CD14-positive monocyte (primary cell): Measurements from ENCODE around the gene SNX21. TPM values are rescaled to one million over a fixed set of nuclear protein-coding genes. Genes with fewer than 3 reads are reported as not detected.

Source experiments
- DNase-seq, 3 donors: peaks; one replicate each; pipeline ENCODE4 v3.0.0-alpha.2; 2011 to 2022
- H2AFZ ChIP-seq: 2 replicates; pipeline ENCODE4 v1.6.0; 2012; ENCODE audit warnings: mild to moderate bottlenecking, low read depth, low read length, inconsistent platforms; ENCODE audit not compliant: insufficient read depth, poor library complexity, severe bottlenecking
- H3K27ac ChIP-seq, 2 donors: 1 replicate in 1 of 2; 2 replicates in 1 of 2; pipeline ENCODE4 v1.5.1; 2012 to 2013; ENCODE audit warnings: low read length in 2 of 2, control low read depth in 1 of 2, inconsistent platforms in 1 of 2, low read depth in 1 of 2, mild to moderate bottlenecking in 1 of 2
- H3K27me3 ChIP-seq, 2 donors: one replicate each; pipeline versions ENCODE4 v1.6.0 to v1.6.1; 2011 to 2013; ENCODE audit warnings: low read length in 2 of 2; ENCODE audit not compliant: control insufficient read depth in 2 of 2, insufficient read depth in 2 of 2
- H3K36me3 ChIP-seq, 2 donors: replicated peaks in 1 of 2; 1 replicate in 1 of 2; 2 replicates in 1 of 2; pipeline versions ENCODE4 v1.5.1 to v1.6.1; 2012 to 2013; ENCODE audit warnings: low read length in 2 of 2, control low read depth in 1 of 2, inconsistent platforms in 1 of 2, mild to moderate bottlenecking in 1 of 2; ENCODE audit not compliant: insufficient read depth in 2 of 2, control insufficient read depth in 1 of 2
- H3K4me1 ChIP-seq, 2 donors: 1 replicate in 1 of 2; 2 replicates in 1 of 2; pipeline versions ENCODE4 v1.5.1 to v1.6.1; 2012 to 2013; ENCODE audit warnings: low read length in 2 of 2, control low read depth in 1 of 2, inconsistent platforms in 1 of 2, mild to moderate bottlenecking in 1 of 2, moderate library complexity in 1 of 2; ENCODE audit not compliant: insufficient read depth in 2 of 2, control insufficient read depth in 1 of 2
- H3K4me2 ChIP-seq: replicated peaks from 2 replicates; pipeline ENCODE3; 2012; ENCODE audit warnings: low read length, moderate library complexity, mild to moderate bottlenecking; ENCODE audit not compliant: poor library complexity, severe bottlenecking; ENCODE audit errors: extremely low read depth
- H3K4me3 ChIP-seq, 3 experiments: fragments of 200-600 bp in 1 of 3; sonication (generic) in 1 of 3; replicated peaks in 1 of 3; 1 replicate in 2 of 3; 2 replicates in 1 of 3; pipeline ENCODE4 v1.5.1; 2011 to 2013; ENCODE audit warnings: low read length in 3 of 3, mild to moderate bottlenecking in 3 of 3, control low read depth in 2 of 3, low read depth in 2 of 3, inconsistent platforms in 1 of 3, moderate library complexity in 1 of 3
- H3K79me2 ChIP-seq: 2 replicates; pipeline ENCODE4 v1.6.0; 2012; ENCODE audit warnings: mild to moderate bottlenecking, control low read depth, inconsistent platforms, low read length, moderate library complexity; ENCODE audit not compliant: insufficient read depth
- H3K9ac ChIP-seq: 2 replicates; pipeline ENCODE4 v1.6.0; 2017; ENCODE audit warnings: low read length, mild to moderate bottlenecking; ENCODE audit not compliant: insufficient read depth, poor library complexity, severe bottlenecking
- H3K9me3 ChIP-seq, 2 donors: replicated peaks in 1 of 2; 1 replicate in 1 of 2; 2 replicates in 1 of 2; pipeline versions ENCODE4 v1.5.1 to v1.6.1; 2012 to 2013; ENCODE audit warnings: low read length in 2 of 2, control low read depth in 1 of 2; ENCODE audit not compliant: control insufficient read depth in 1 of 2, insufficient read depth in 1 of 2
- H4K20me1 ChIP-seq: 2 replicates; pipeline ENCODE4 v1.6.0; 2012; ENCODE audit warnings: mild to moderate bottlenecking, low read length, control low read depth, moderate library complexity; ENCODE audit not compliant: insufficient read depth
- H3K27ac Mint-ChIP-seq, 7 donors: one replicate each; pipeline ENCODE4 v1.8.0; 2020; ENCODE audit warnings: mild to moderate bottlenecking in 7 of 7, mixed read lengths in 7 of 7, moderate library complexity in 6 of 7, inconsistent platforms in 2 of 7
- H3K27me3 Mint-ChIP-seq, 3 donors: one replicate each; pipeline ENCODE4 v1.8.0; 2021 to 2022; ENCODE audit warnings: low read depth in 3 of 3, mild to moderate bottlenecking in 3 of 3, mixed read lengths in 3 of 3, moderate library complexity in 3 of 3, inconsistent platforms in 1 of 3
- H3K36me3 Mint-ChIP-seq, 2 donors: one replicate each; pipeline ENCODE4 v1.8.0; 2020; ENCODE audit warnings: mixed read lengths in 2 of 2, inconsistent platforms in 1 of 2, mild to moderate bottlenecking in 1 of 2
- H3K4me1 Mint-ChIP-seq: one replicate; pipeline ENCODE4 v1.8.0; 2020; ENCODE audit warnings: mild to moderate bottlenecking, mixed read lengths
- H3K4me3 Mint-ChIP-seq, 2 donors: one replicate each; pipeline ENCODE4 v1.8.0; 2020; ENCODE audit warnings: mild to moderate bottlenecking in 2 of 2, mixed read lengths in 2 of 2, moderate library complexity in 1 of 2
- H3K9me3 Mint-ChIP-seq, 7 donors: one replicate each; pipeline ENCODE4 v1.8.0; 2020 to 2022; ENCODE audit warnings: mixed read lengths in 7 of 7, mild to moderate bottlenecking in 6 of 7, moderate library complexity in 6 of 7, inconsistent platforms in 2 of 7
- CTCF ChIP-seq: fragments of 200-600 bp; IDR thresholded peaks from one replicate; pipeline ENCODE4 v1.8.0; 2022; ENCODE audit warnings: antibody characterized with exemption, mild to moderate bottlenecking
- WGBS: methylation state at CpG from one replicate; pipeline ENCODE4 v1.1.5; 2013; ENCODE audit warnings: missing lambda C conversion rate; ENCODE audit not compliant: insufficient coverage; 5-methylcytosine and 5-hydroxymethylcytosine counted together
- intact Hi-C, 2 donors: fragments of 100-400 bp; cut with micrococcal nuclease; formaldehyde crosslinking; loops; one replicate each; pipeline versions ENCODE4 v1.15.0 to v1.15.1; 2023
- polyA plus RNA-seq, 3 donors: library from polyadenylated mRNA; depleted of rRNA in 1 of 3; unstranded in 2 of 3; stranded (reverse) in 1 of 3; fragments of 300-500 nt in 2 of 3; fragments of >200 nt in 1 of 3; fragmentation: Illumina TruSeq in 2 of 3; gene quantifications; 1 replicate in 2 of 3; 2 replicates in 1 of 3; pipeline ENCODE4 v1.2.3, GENCODE V29; 2012 to 2021

Gene SNX21
- polyA plus RNA-seq, 3 donors = 11.2 to 16.9 (median 12.7) TPM

GRCh38 chr20:45822857-45823256 is 10.7 kb upstream of the SNX21 start:
- Histone ChIP-seq H3K27ac (no peak overlapping the region), H3K4me1 (peaks cover 17 to 31% of the 10 kb centered on the region in 2 donors), H3K36me3 (no peaks in the 10 kb centered on the region), H2AFZ (peak overlapping the region; percentile 40), H3K79me2 (no peaks in the 10 kb centered on the region), H3K4me3 (no peak overlapping the region), H4K20me1 (no peaks in the 10 kb centered on the region), H3K27me3 (peaks cover 10 to 30% of the 10 kb centered on the region in 2 donors), H3K4me2 (peak overlapping the region; percentile 0), H3K9ac (no peak overlapping the region), H3K9me3 (no peaks in the 10 kb centered on the region)
- Mint-ChIP-seq H3K27me3 (peaks cover 39 to 43% (median 40%) of the 10 kb centered on the region in 3 donors), H3K36me3 (peaks cover 0 to 11% of the 10 kb centered on the region in 2 donors), H3K9me3 (peaks cover 0 to 15% (median 5%) of the 10 kb centered on the region in 7 donors), H3K4me3 (peak overlapping the region in 1 of 2 donors; percentile 91), H3K27ac (no peak overlapping the region), H3K4me1 (peaks cover 36% of the 10 kb centered on the region)
- TF ChIP-seq CTCF = no peak
- intact Hi-C loops = no loop called here
- no peak for DNase-seq
- 17% methylated on average over 23 of the region's 24 CpGs for WGBS

- Histone ChIP-seq H3K79me2 (no peaks in the 10 kb centered on the region), H3K36me3 (no peaks in the 10 kb centered on the region), H3K27me3 (peaks cover 10 to 30% of the 10 kb centered on the region in 2 donors), H3K9me3 (no peaks in the 10 kb centered on the region), H3K9ac (peak overlapping the region; percentile 27), H3K4me1 (peaks cover 17 to 31% of the 10 kb centered on the region in 2 donors), H2AFZ (peak overlapping the region; percentile 65), H3K27ac (no peak overlapping the region), H3K4me3 (no peak overlapping the region), H4K20me1 (no peaks in the 10 kb centered on the region), H3K4me2 (peak overlapping the region; percentile 57)
- H3K4me3 Mint-ChIP-seq = peak overlapping the region; percentile 71 to 91
- peaks cover 0 to 15% (median 5%) of the 10 kb centered on the region in 7 donors for H3K9me3 Mint-ChIP-seq
- DNase-seq = peak in 2 of 3 donors; percentile 37 to 49
- H3K36me3 Mint-ChIP-seq = peaks cover 0 to 11% of the 10 kb centered on the region in 2 donors
- peaks cover 36% of the 10 kb centered on the region for H3K4me1 Mint-ChIP-seq
- H3K27ac Mint-ChIP-seq = peak overlapping the region in 2 of 7 donors; percentile 50 to 76
- intact Hi-C loops = no loop called here
- 19% methylated on average over 54 of the region's 57 CpGs for WGBS
- H3K27me3 Mint-ChIP-seq = peaks cover 39 to 43% (median 40%) of the 10 kb centered on the region in 3 donors
- TF ChIP-seq CTCF = peak; percentile 33
Observed at GRCh38 chr20:45823949-45824835, 9.4 kb upstream of the SNX21 start.
